SK-N-SH (cell line): ENCODE measurements around the gene TGFBR3L. TPM values are rescaled to one million over a fixed set of nuclear protein-coding genes. Genes with fewer than 3 reads are reported as not detected.

Experiments used
- CTCF ChIA-PET: fragments of 300-600, 350-600 bp; formaldehyde crosslinking; extraction: SDS; loops from one replicate; lab custom pipeline; 2021; lab: Yijun Ruan, JAX
- POLR2A ChIA-PET: fragments of 350-600 bp; sonication (Branson Sonifier 250); formaldehyde crosslinking; extraction: SDS; loops from one replicate; lab custom pipeline; 2020; ENCODE audit warnings: antibody characterized with exemption, inconsistent platforms; lab: Yijun Ruan, JAX
- DNase-seq: peaks from one replicate; pipeline ENCODE4 v3.0.0; 2012
- H2AFZ ChIP-seq: fragments of 200-600 bp; sonication (generic); 2 replicates; pipeline ENCODE4 v1.8.1; 2016; ENCODE audit warnings: antibody characterized with exemption, mild to moderate bottlenecking, low read depth
- H3F3A ChIP-seq: fragments of 200-600 bp; sonication (generic); replicated peaks from 2 replicates; pipeline ENCODE3; 2016; ENCODE audit warnings: antibody characterized with exemption, mild to moderate bottlenecking; ENCODE audit not compliant: insufficient read depth
- H3K27ac ChIP-seq, 2 experiments: fragments of 200-500 bp in 1 of 2; fragments of 200-600 bp in 1 of 2; sonication (Bioruptor generic) in 1 of 2; sonication (generic), shearing (Covaris generic) in 1 of 2; 2 replicates each; pipeline versions ENCODE4 v1.5.1 to v1.6.1; 2014 to 2016; ENCODE audit warnings: low read depth in 2 of 2, inconsistent platforms in 1 of 2, low read length in 1 of 2, mild to moderate bottlenecking in 1 of 2, mixed read lengths in 1 of 2
- H3K27me3 ChIP-seq: fragments of 200-600 bp; sonication (generic), shearing (Covaris generic); 2 replicates; pipeline ENCODE4 v1.6.1; 2016; ENCODE audit warnings: mixed run types; ENCODE audit not compliant: insufficient read depth
- H3K36me3 ChIP-seq, 2 experiments: fragments of 200-500 bp in 1 of 2; fragments of 200-600 bp in 1 of 2; sonication (Bioruptor generic) in 1 of 2; sonication (generic) in 1 of 2; replicated peaks in 1 of 2; 2 replicates each; pipeline versions ENCODE3 to v1.5.1; 2014 to 2016; ENCODE audit warnings: low read length in 1 of 2, mild to moderate bottlenecking in 1 of 2; ENCODE audit not compliant: insufficient read depth in 2 of 2, control insufficient read depth in 1 of 2
- H3K4me1 ChIP-seq, 2 experiments: fragments of 200-500 bp in 1 of 2; fragments of 200-600 bp in 1 of 2; sonication (Bioruptor generic) in 1 of 2; sonication (generic), shearing (Covaris generic) in 1 of 2; 2 replicates each; pipeline versions ENCODE4 v1.5.1 to v1.6.1; 2014 to 2016; ENCODE audit warnings: low read depth in 1 of 2, low read length in 1 of 2, mixed run types in 1 of 2; ENCODE audit not compliant: insufficient read depth in 2 of 2, control insufficient read depth in 1 of 2
- H3K4me2 ChIP-seq: fragments of 200-600 bp; sonication (generic), shearing (Covaris generic); 2 replicates; pipeline ENCODE4 v1.6.1; 2017; ENCODE audit warnings: mixed run types
- H3K4me3 ChIP-seq, 2 experiments: fragments of 200-500 bp in 1 of 2; fragments of 200-600 bp in 1 of 2; sonication (Bioruptor generic) in 1 of 2; sonication (generic), shearing (Covaris generic) in 1 of 2; 2 replicates each; pipeline versions ENCODE4 v1.5.1 to v1.8.1; 2014 to 2016; ENCODE audit warnings: low read depth in 2 of 2, inconsistent platforms in 1 of 2, low read length in 1 of 2, mild to moderate bottlenecking in 1 of 2, mixed read lengths in 1 of 2, moderate library complexity in 1 of 2
- H3K79me2 ChIP-seq: fragments of 200-600 bp; sonication (generic); 2 replicates; pipeline ENCODE4 v1.8.1; 2017; ENCODE audit warnings: mild to moderate bottlenecking; ENCODE audit not compliant: insufficient read depth
- H3K9ac ChIP-seq: fragments of 200-600 bp; sonication (generic); 2 replicates; pipeline ENCODE4 v1.6.1; 2017; ENCODE audit warnings: mixed run types
- H3K9me2 ChIP-seq: fragments of 200-600 bp; sonication (generic); 2 replicates; pipeline ENCODE4 v1.6.1; 2017; ENCODE audit warnings: mixed run types
- H3K9me3 ChIP-seq: fragments of 200-600 bp; sonication (generic); 2 replicates; pipeline ENCODE4 v1.6.1; 2017; ENCODE audit warnings: mixed run types, mild to moderate bottlenecking, moderate library complexity
- H4K20me1 ChIP-seq: fragments of 200-600 bp; sonication (generic); 2 replicates; pipeline ENCODE4 v1.6.1; 2017; ENCODE audit warnings: mild to moderate bottlenecking, mixed run types; ENCODE audit not compliant: insufficient read depth
- CHD2 ChIP-seq: fragments of 150-350 bp; IDR thresholded peaks from 2 replicates; pipeline ENCODE4 v1.6.1; 2018; ENCODE audit warnings: low read length; ENCODE audit not compliant: partially characterized antibody
- ELF1 ChIP-seq: IDR thresholded peaks from 2 replicates; pipeline ENCODE4 v1.4.0; 2012
- EP300 ChIP-seq, 2 experiments: IDR thresholded peaks; 2 replicates each; pipeline versions ENCODE4 v1.4.0 to v1.6.1; 2012; ENCODE audit warnings: borderline replicate concordance in 1 of 2, low read depth in 1 of 2, low read length in 1 of 2
- FOSL2 ChIP-seq: IDR thresholded peaks from 2 replicates; pipeline ENCODE4 v1.4.0; 2012; ENCODE audit warnings: low read depth, mild to moderate bottlenecking, moderate library complexity, borderline replicate concordance
- FOXJ3 ChIP-seq: sonication (generic); formaldehyde crosslinking; IDR thresholded peaks from 2 replicates; pipeline ENCODE4 v1.5.1; 2020; ENCODE audit warnings: mild to moderate bottlenecking, missing genetic modification reagents
- FOXM1 ChIP-seq: IDR thresholded peaks from 2 replicates; pipeline ENCODE4 v1.4.0; 2012; ENCODE audit warnings: low read depth, mild to moderate bottlenecking
- GATA2 ChIP-seq: sonication (generic); formaldehyde crosslinking; IDR thresholded peaks from 2 replicates; pipeline ENCODE4 v1.5.0; 2020; ENCODE audit warnings: mild to moderate bottlenecking, missing genetic modification reagents
- JUND ChIP-seq: IDR thresholded peaks from 2 replicates; pipeline ENCODE4 v1.4.0; 2012
- MXI1 ChIP-seq: IDR thresholded peaks from 2 replicates; pipeline ENCODE4 v1.6.1; 2012; ENCODE audit warnings: mild to moderate bottlenecking, low read depth, low read length, improper control_type of control experiment
- NFIC ChIP-seq: IDR thresholded peaks from 2 replicates; pipeline ENCODE4 v1.4.0; 2012; ENCODE audit warnings: borderline replicate concordance
- POLR2AphosphoS5 ChIP-seq: IDR thresholded peaks from 2 replicates; pipeline ENCODE4 v1.6.1; 2012; ENCODE audit warnings: low read depth, low read length
- RXRA ChIP-seq: IDR thresholded peaks from 2 replicates; pipeline ENCODE4 v1.4.0; 2012; ENCODE audit warnings: low read depth, mild to moderate bottlenecking, borderline replicate concordance
- SIN3A ChIP-seq: IDR thresholded peaks from 2 replicates; pipeline ENCODE4 v1.6.1; 2012; ENCODE audit warnings: low read depth, mild to moderate bottlenecking, low read length, moderate library complexity, borderline replicate concordance
- SMC3 ChIP-seq: IDR thresholded peaks from 2 replicates; pipeline ENCODE4 v1.6.1; 2012; ENCODE audit warnings: low read depth, low read length, improper control_type of control experiment
- TCF12 ChIP-seq: IDR thresholded peaks from 2 replicates; pipeline ENCODE4 v1.4.0; 2012
- TEAD4 ChIP-seq: IDR thresholded peaks from 2 replicates; pipeline ENCODE4 v1.4.0; 2012; ENCODE audit warnings: mild to moderate bottlenecking, borderline replicate concordance; ENCODE audit not compliant: insufficient read depth
- WGBS: methylation state at CpG from one replicate; pipeline ENCODE4 v1.1.6; 2017; ENCODE audit warnings: low lambda C conversion rate; 5-methylcytosine and 5-hydroxymethylcytosine counted together
- polyA plus RNA-seq, 3 experiments: library from polyadenylated mRNA; depleted of rRNA; stranded (reverse); fragments of >200 nt; gene quantifications; 2 replicates each; pipeline ENCODE4 v1.2.3, GENCODE V29; 2012
- TF ChIP-seq, protein P1 (sequence below): fragments of 200-600 bp; sonication (generic); IDR thresholded peaks from 2 replicates; pipeline ENCODE4 v1.6.1; 2017; ENCODE audit warnings: antibody characterized with exemption, mild to moderate bottlenecking, moderate library complexity
- TF ChIP-seq, protein P2 (sequence below): IDR thresholded peaks from 2 replicates; pipeline ENCODE4 v1.4.0; 2012; ENCODE audit warnings: low read depth, borderline replicate concordance
- TF ChIP-seq, protein P3 (sequence below): IDR thresholded peaks from 2 replicates; pipeline ENCODE4; 2012
- TF ChIP-seq, protein P4 (sequence below): fragments of 150-350 bp; IDR thresholded peaks from 2 replicates; pipeline ENCODE4 v1.6.1; 2017; ENCODE audit warnings: antibody characterized with exemption, low read length, low read depth, borderline replicate concordance

Gene TGFBR3L
- polyA plus RNA-seq, 1 of the 3 experiments (the other 2 are of a cell fraction) = 0.87 TPM

DNA sequence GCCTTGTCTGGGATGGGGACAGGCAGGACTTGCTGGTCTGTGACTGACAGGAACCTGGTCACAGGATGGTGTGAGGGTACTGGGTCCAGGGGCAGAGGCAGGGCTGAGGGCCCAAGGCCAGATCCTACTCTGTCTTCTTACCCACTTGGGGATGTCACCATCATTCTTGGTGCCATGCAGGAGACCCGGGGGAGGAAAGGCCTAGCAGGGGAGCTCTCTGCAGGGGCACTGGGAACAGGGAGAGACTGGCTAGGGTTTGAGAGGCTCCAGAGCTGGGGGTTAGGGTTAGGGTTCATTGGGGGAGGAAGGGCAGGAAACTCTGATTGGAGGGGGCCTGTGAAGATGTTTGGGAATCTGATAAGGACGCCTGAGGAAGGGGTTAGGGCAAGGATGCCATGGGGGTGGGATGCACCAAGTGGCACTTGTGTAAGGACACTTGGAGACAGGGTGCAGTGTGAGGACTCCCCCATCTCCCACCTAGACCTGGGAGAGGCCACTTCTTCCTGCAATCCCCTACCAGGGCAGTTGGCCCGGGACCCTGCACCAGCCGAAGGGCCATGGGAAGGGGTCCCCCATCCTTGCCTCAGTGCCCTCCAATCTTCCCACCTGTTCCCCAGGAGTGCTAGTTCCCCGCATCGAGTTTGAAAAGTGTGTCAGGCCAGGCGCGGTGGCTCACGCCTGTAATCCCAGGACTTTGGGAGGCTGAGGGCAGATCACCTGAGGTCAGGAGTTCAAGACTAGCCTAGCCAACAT lies 47.4 kb upstream of the TGFBR3L start:
- peaks cover 14% of the 10 kb centered on the region for H3F3A ChIP-seq
- H3K27me3 ChIP-seq = no peaks in the 10 kb centered on the region
- CTCF ChIA-PET = no interaction called here
- H2AFZ ChIP-seq = no peak overlapping the region
- no peaks in the 10 kb centered on the region for H3K9me3 ChIP-seq
- POLR2A ChIA-PET = interaction anchor here (0.6 kb wide), 1 partner anchor 19 kb away, joined by 3 read pairs; no protein-coding TSS in a partner anchor
- no peak overlapping the region for H3K4me3 ChIP-seq
- H3K36me3 ChIP-seq = no peaks in the 10 kb centered on the region
- no peak overlapping the region for H3K9ac ChIP-seq
- H3K79me2 ChIP-seq = no peaks in the 10 kb centered on the region
- 88% methylated on average over 9 of the region's 9 CpGs for WGBS
- no peak for TF ChIP-seq GATA2 (CRISPR knock-in tag)
- TF ChIP-seq, protein P1, sequence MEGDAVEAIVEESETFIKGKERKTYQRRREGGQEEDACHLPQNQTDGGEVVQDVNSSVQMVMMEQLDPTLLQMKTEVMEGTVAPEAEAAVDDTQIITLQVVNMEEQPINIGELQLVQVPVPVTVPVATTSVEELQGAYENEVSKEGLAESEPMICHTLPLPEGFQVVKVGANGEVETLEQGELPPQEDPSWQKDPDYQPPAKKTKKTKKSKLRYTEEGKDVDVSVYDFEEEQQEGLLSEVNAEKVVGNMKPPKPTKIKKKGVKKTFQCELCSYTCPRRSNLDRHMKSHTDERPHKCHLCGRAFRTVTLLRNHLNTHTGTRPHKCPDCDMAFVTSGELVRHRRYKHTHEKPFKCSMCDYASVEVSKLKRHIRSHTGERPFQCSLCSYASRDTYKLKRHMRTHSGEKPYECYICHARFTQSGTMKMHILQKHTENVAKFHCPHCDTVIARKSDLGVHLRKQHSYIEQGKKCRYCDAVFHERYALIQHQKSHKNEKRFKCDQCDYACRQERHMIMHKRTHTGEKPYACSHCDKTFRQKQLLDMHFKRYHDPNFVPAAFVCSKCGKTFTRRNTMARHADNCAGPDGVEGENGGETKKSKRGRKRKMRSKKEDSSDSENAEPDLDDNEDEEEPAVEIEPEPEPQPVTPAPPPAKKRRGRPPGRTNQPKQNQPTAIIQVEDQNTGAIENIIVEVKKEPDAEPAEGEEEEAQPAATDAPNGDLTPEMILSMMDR = no peak
- no peak for TF ChIP-seq TEAD4
- no peak for TF ChIP-seq SIN3A
- no peak for TF ChIP-seq FOXM1
- TF ChIP-seq TCF12 = no peak
- TF ChIP-seq, protein P2, sequence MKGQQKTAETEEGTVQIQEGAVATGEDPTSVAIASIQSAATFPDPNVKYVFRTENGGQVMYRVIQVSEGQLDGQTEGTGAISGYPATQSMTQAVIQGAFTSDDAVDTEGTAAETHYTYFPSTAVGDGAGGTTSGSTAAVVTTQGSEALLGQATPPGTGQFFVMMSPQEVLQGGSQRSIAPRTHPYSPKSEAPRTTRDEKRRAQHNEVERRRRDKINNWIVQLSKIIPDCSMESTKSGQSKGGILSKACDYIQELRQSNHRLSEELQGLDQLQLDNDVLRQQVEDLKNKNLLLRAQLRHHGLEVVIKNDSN = no peak
- TF ChIP-seq POLR2AphosphoS5 = no peak
- TF ChIP-seq EP300 (IDR thresholded peaks at IDR 0.05; ENCODE audit: borderline replicate concordance in 1 of 2, low read depth in 1 of 2, low read length in 1 of 2) = no peak
- no peak for TF ChIP-seq MXI1
- TF ChIP-seq FOSL2 = no peak
- no peaks in the 10 kb centered on the region for H3K9me2 ChIP-seq
- H4K20me1 ChIP-seq = no peaks in the 10 kb centered on the region
- DNase-seq = no peak
- no peak overlapping the region for H3K27ac ChIP-seq
- no peak overlapping the region for H3K4me2 ChIP-seq
- H3K4me1 ChIP-seq = peaks cover 0 to 15% of the 10 kb centered on the region in 2 experiments; a peak in 2 of 4 replicates

DNA sequence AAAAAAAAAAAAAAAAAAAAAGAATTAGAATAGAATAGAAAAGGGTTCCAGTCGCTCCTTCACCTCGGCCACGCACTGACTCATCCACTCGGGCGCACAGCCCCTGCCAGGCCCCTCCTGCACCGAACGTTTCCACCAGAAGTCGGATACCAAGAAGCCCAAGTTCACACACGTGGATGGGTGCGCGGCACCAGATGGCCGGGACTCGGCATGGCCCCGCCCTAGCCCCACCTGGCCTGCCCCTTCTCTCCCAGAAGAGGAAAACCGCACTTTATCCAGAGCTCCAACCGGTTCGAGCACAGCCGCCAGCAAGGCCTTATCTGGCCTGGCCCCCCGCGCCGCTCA lies 46.3 kb upstream of the TGFBR3L start:
- ChIA-PET POLR2A (interaction anchor here (1.9 kb wide), 1 partner anchor 52 kb away, joined by 8 read pairs; the partner anchor contains the start of gene SNAPC2), CTCF (interaction anchor here (1.2 to 1.9 kb wide), 2 partner anchors 55 to 187 kb away, joined by 3 to 5 read pairs; partner anchors contain the start of gene TRAPPC5)
- Histone ChIP-seq H3K4me3 (no peak overlapping the region), H3K79me2 (no peaks in the 10 kb centered on the region), H3K4me1 (peaks cover 0 to 25% of the 10 kb centered on the region in 2 experiments; a peak in 2 of 4 replicates), H3K9me3 (no peaks in the 10 kb centered on the region), H3K27me3 (no peaks in the 10 kb centered on the region), H3K36me3 (no peaks in the 10 kb centered on the region), H3F3A (peaks cover 14% of the 10 kb centered on the region), H2AFZ (no peak overlapping the region), H3K9ac (no peak overlapping the region), H4K20me1 (no peaks in the 10 kb centered on the region), H3K27ac (no peak overlapping the region), H3K9me2 (no peaks in the 10 kb centered on the region), H3K4me2 (no peak overlapping the region)
- 91% methylated on average over 13 of the region's 21 CpGs for WGBS
- DNase-seq = no peak
- TF ChIP-seq JUND (no peak), POLR2AphosphoS5 (no peak), SMC3 (no peak), FOXJ3 (CRISPR knock-in tag) (no peak), CHD2 (no peak), ELF1 (no peak), NFIC (no peak), FOXM1 (no peak), RXRA (no peak)
- TF ChIP-seq, protein P2 = no peak
- TF ChIP-seq, protein P1 = no peak
- TF ChIP-seq, protein P3, sequence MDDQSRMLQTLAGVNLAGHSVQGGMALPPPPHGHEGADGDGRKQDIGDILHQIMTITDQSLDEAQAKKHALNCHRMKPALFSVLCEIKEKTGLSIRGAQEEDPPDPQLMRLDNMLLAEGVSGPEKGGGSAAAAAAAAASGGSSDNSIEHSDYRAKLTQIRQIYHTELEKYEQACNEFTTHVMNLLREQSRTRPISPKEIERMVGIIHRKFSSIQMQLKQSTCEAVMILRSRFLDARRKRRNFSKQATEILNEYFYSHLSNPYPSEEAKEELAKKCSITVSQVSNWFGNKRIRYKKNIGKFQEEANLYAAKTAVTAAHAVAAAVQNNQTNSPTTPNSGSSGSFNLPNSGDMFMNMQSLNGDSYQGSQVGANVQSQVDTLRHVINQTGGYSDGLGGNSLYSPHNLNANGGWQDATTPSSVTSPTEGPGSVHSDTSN = no peak
- TF ChIP-seq, protein P4, sequence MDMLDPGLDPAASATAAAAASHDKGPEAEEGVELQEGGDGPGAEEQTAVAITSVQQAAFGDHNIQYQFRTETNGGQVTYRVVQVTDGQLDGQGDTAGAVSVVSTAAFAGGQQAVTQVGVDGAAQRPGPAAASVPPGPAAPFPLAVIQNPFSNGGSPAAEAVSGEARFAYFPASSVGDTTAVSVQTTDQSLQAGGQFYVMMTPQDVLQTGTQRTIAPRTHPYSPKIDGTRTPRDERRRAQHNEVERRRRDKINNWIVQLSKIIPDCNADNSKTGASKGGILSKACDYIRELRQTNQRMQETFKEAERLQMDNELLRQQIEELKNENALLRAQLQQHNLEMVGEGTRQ = no peak
